Daoy (cell line): Measurements from ENCODE around the gene GTF3C1. TPM values are rescaled to one million over a fixed set of nuclear protein-coding genes. Genes with fewer than 3 reads are reported as not detected.

Source experiments
- DNase-seq: peaks from one replicate; pipeline ENCODE4 v3.0.0-alpha.2; 2015; ENCODE audit warnings: low read depth
- total RNA-seq: library from RNA; depleted of rRNA; stranded (reverse); fragments of >200 nt; shearing (Covaris generic); gene quantifications from 2 replicates; pipeline ENCODE4 v1.2.3, GENCODE V29; 2014

GTF3C1 gene
- total RNA-seq, 1 experiment from 2014 or later: 46.9 TPM

- DNase-seq: no peak
These were observed 64.6 kb downstream of the GTF3C1 start for GRCh38 chr16:27485126-27485525.

DNA sequence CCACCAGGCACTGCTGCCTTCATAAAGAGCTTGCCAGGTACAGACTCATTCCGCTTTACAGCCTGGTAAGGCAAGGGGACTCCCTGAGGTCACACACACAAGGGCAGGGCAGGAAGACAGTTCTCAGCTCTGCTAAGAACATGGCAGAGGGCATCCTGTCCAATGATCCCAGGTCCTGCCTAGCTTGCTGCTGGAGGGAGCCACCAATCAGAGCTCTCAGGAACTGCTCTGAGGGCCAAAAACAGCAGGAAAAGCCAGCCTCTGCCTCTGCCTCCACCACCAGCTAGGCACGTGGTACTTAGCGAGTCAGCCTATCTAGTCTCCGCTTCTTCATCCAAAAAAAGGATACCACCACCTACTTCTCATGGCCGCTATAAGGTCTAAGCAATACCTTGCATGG, 66.1 kb downstream of the GTF3C1 start:
- DNase-seq: no peak

DNA sequence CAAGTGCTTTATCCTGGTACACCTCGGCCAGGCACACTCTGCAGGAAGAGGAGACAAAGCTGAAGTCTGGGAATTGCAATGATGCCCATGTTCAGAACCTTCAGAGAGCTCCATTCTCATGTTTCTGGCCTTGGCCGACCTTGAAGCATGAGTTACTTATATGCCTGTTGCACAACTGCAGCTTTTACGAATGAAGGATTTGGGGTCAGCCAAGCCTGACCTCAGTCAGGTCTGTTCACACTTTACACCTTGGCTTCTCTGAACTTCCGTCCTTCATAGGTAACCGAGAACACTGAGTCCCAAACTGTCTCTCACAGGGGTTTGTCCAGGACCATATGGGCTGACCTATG, 66.7 kb downstream of the GTF3C1 start:
- no peak for DNase-seq

- no peak for DNase-seq
These were observed 67.2 kb downstream of the GTF3C1 start for GRCh38 chr16:27482397-27483087.

DNA sequence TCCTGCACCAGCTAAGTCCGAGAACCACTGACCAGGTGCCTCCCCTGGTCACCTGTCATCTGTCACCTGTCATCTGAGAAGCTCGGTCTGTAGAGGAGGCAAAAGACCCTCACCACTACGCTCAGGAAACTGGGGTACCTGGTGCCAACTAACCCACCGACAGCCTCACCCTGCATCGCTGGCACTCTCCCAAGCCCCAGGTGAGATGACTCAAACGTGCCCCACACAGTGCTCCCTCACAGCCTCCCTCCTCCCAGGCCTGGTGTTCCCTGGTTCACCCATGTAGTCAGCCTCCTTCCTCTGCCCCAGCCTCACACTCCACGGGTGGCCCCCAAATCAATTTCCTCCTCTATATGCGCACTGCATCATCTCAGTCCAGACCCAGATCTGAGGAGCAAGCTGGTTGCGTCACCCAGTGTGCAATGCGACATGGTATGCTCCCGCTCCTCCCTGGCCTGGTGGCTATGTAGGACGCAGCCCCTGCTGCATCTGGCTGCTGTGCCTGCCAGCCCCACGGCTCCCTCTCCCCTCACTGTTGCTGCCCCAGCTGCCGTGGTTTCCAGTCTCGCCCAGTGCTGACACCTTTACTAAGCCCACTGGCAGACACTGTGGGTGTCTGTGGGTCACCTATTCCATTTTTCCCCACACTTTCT, 68.3 kb downstream of the GTF3C1 start:
- no peak for DNase-seq

- no peak for DNase-seq
These were observed 69.0 kb downstream of the GTF3C1 start for GRCh38 chr16:27480761-27481160.

GRCh38 chr16:27476240-27476639, 73.5 kb downstream of the GTF3C1 start:
- no peak for DNase-seq

GRCh38 chr16:27475561-27475960, 74.2 kb downstream of the GTF3C1 start:
- peak; percentile 70 for DNase-seq

- DNase-seq: no peak
These were observed 74.8 kb downstream of the GTF3C1 start for GRCh38 chr16:27474921-27475320.

DNA sequence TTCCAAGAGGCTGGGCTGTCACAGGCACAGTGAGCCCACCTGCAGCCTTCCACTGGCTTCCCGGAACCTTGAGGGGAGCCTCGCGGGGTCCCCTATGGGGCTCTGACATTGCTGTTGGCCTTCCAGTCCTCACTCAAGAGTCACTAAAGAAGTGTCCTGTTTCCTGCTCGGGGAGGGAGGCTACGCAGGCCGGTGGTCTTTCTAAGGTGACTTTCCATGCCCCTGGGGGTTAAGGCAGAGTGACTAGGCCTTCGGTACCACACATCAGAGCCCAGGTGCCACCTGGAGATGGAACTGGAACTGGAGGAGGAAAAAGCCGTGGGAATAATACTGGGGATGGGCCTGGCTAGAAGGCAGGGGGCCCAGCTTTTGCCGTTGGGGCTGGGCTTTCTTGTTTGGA, 75.7 kb downstream of the GTF3C1 start:
- no peak for DNase-seq

- no peak for DNase-seq
These were observed 76.4 kb downstream of the GTF3C1 start for GRCh38 chr16:27473101-27473900.

GRCh38 chr16:27472091-27473020, 77.4 kb downstream of the GTF3C1 start:
- no peak for DNase-seq

- DNase-seq: no peak
These were observed 78.1 kb downstream of the GTF3C1 start for GRCh38 chr16:27471661-27472060.

DNA sequence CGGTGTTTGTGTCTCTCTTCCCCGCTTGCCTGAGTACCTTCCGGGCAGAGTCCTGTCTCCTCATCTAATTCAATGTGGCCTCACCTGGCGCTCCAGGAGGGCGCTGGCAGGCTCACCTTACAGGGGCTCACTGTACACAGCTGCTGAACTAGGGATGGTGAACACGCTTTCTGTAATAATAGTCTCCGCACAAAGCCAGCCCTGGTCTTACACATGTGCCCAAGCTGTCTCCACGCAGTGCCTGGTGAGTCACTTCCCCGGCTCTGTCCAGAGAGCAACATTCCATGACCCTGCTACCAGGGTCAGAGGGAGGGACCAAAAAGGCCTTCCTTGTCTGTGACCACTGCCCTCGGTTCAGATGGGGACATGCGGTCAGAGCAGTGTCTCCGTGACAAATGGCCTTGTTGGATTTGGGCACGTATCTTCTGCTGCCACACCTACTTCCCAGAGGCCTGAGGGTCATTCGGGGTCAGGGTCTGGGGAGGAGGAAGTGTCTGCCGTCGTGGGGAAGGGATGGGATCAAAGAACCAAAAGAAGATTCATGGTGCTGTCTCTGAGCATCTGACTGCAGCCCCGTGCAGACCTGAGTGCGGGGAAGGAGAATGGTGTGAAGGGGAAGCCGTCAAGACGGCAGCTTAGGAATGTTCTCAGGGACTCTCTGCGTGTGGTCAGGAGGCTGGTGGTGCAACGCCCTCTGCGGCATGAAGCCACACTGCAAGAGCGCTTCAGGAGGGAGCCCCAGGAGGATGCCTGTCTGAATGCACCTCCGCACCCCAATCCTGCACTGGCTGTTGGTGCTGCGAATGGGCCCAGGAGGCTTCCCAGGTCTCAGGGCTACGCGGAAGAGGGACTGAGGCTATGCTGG, 78.9 kb downstream of the GTF3C1 start:
- DNase-seq: no peak

DNA sequence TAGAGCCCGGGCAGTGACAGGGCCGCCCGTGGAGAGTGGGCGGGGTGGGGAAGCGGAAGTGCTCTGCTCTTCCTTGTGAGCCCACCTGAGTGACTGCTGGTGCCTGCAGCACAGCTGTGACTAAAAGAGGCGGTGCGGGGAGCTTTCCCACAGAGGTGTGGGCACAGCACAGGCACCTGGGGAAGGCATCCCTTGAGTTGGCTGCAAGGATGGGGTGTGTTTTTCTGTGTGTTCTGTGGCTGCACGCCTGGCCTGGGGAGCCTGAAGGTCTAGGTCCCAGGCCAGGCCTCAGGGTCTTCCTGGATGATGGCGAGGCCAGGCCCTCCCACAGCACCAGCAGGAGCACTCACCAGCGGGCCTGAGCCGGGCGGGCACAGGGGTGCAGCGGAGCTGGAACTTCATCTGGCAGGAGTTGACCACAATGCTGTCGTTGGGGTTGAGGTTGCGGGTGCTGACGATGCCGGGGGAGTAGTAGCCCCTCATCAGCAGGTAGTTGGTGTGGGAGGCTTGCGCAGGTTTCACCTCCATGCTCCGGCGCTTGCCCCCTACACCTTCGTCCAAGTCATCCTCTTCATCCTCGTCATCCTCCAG, 80.7 kb downstream of the GTF3C1 start:
- DNase-seq: no peak

DNA sequence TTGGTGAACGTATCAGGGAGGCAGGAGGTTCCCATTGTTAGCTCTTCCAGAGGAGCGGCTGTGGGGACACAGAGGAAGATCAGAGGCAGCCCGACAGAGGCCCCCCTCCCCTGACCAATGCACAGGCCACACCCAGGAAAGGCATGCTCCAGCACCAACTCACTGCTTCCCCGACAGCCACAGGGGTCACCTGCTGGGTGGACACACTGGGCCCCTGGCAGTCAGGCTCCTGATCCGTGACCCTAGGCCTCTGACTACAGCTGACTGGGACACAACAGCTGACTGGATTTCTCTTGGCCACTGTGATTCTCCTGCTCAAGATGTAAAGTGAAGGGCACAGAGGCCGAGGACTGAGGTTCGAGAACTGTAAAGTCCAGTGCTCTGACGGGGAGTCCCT, 84.2 kb downstream of the GTF3C1 start:
- DNase-seq: no peak

GRCh38 chr16:27464626-27465482, 84.9 kb downstream of the GTF3C1 start:
- DNase-seq: no peak

GRCh38 chr16:27463741-27464591, 85.7 kb downstream of the GTF3C1 start:
- DNase-seq: no peak
